GM18505 (cell line): ENCODE data around the gene HMGXB4.
A peak's percentile ranks its signal among the peaks of the same experiment; 100 is the strongest.
"Not testable (repeated sequence)": the region's sequence is repeated elsewhere in the genome, so short reads cannot be mapped to it uniquely, and the experiment has no call there.

Experiments used
- ATAC-seq: cut with Tn5 transposase; IDR thresholded peaks from one replicate; pipeline ENCODE4 v1.9.1; 2021; ENCODE audit not compliant: unreplicated experiment
- POLR2A ChIP-seq: IDR thresholded peaks from 4 replicates; pipeline ENCODE4 v1.6.1; 2011; ENCODE audit warnings: borderline replicate concordance; ENCODE audit not compliant: insufficient read depth, insufficient read length; ENCODE audit errors: extremely low read depth

The HMGXB4 gene

GRCh38 chr22:35230417-35230816, 26.9 kb upstream of the HMGXB4 start:
- no peak for ATAC-seq
- TF ChIP-seq POLR2A, result no peak

- ATAC-seq, result no peak
- TF ChIP-seq POLR2A, result peak; percentile 48
These were observed 26.3 kb upstream of the HMGXB4 start for GRCh38 chr22:35230839-35231584.

- no peak for ATAC-seq
- no peak for TF ChIP-seq POLR2A
These were observed 25.7 kb upstream of the HMGXB4 start for GRCh38 chr22:35231585-35232084.

- ATAC-seq, result not testable (repeated sequence)
These were observed 18.5 kb upstream of the HMGXB4 start for GRCh38 chr22:35238749-35239148.

- not testable (repeated sequence) for ATAC-seq
These were observed 12.8 kb upstream of the HMGXB4 start for GRCh38 chr22:35244507-35244906.

GRCh38 chr22:35250156-35250555, 7.1 kb upstream of the HMGXB4 start:
- TF ChIP-seq POLR2A, result no peak
- no peak for ATAC-seq

- no peak for ATAC-seq
- TF ChIP-seq POLR2A, result no peak
These were observed 3.3 kb upstream of the HMGXB4 start for GRCh38 chr22:35253946-35254345.

- no peak for TF ChIP-seq POLR2A
- ATAC-seq, result no peak
These were observed 332 bp upstream of the HMGXB4 start for GRCh38 chr22:35257002-35257320.

GRCh38 chr22:35258191-35258988, 1.1 kb downstream of the HMGXB4 start:
- ATAC-seq, result no peak
- no peak for TF ChIP-seq POLR2A

- no peak for TF ChIP-seq POLR2A
- ATAC-seq, result no peak
These were observed 7.7 kb downstream of the HMGXB4 start for GRCh38 chr22:35264986-35265385.

- ATAC-seq, result no peak
- TF ChIP-seq POLR2A, result no peak
These were observed 9.0 kb downstream of the HMGXB4 start for GRCh38 chr22:35266277-35266676.

- no peak for ATAC-seq
- TF ChIP-seq POLR2A, result no peak
These were observed 12.3 kb downstream of the HMGXB4 start for GRCh38 chr22:35269630-35270029.

- TF ChIP-seq POLR2A, result no peak
- ATAC-seq, result no peak
These were observed 17.0 kb downstream of the HMGXB4 start for GRCh38 chr22:35274154-35274871.

GRCh38 chr22:35275580-35275979, 18.3 kb downstream of the HMGXB4 start:
- no peak for ATAC-seq
- no peak for TF ChIP-seq POLR2A
